HG03025 (cell line): ENCODE results near the gene OR1K1.

Experiments used
- ATAC-seq: cut with Tn5 transposase; IDR thresholded peaks from one replicate; pipeline ENCODE4 v1.9.1; 2021; ENCODE audit warnings: mild to moderate bottlenecking, moderate library complexity; ENCODE audit not compliant: unreplicated experiment, low FRiP score

Gene OR1K1

GRCh38 chr9:122848256-122848943, 48.5 kb downstream of the OR1K1 start:
- no peak for ATAC-seq
